GM12878 (cell line): ENCODE measurements around the gene PDGFA. TPM values are rescaled to one million over a fixed set of nuclear protein-coding genes. Genes with fewer than 3 reads are reported as not detected.
A peak's percentile ranks its signal among the peaks of the same experiment; 100 is the strongest.

ENCODE experiments used
- ATAC-seq: fragments of 200-7000 bp; cut with Tn5 transposase; 3 replicates; pipeline ENCODE4 v1.9.1; 2020; ENCODE audit warnings: mild to moderate bottlenecking, moderate library complexity
- BruUV-seq: library from RNA; stranded (reverse); fragments of 400-500 nt; replicated peaks from 2 replicates; lab custom pipeline; 2021; lab: Mats Ljungman, UMichigan
- CTCF ChIA-PET: fragments of 300-600 bp; sonication (Branson Sonifier 250); formaldehyde crosslinking; extraction: SDS; loops from one replicate; lab custom pipeline; 2021; ENCODE audit warnings: inconsistent platforms; lab: Yijun Ruan, JAX
- POLR2A ChIA-PET: fragments of 350-600 bp; formaldehyde crosslinking; extraction: SDS; loops from one replicate; lab custom pipeline; 2021; ENCODE audit warnings: inconsistent platforms; lab: Charles Lee
- RAD21 ChIA-PET: fragments of 300-600 bp; sonication (Branson Sonifier 250); formaldehyde crosslinking; loops from one replicate; lab custom pipeline; 2023; ENCODE audit warnings: antibody characterized with exemption; ENCODE audit not compliant: unreplicated experiment; lab: Charles Lee
- SMC1A ChIA-PET: fragments of 300-600 bp; sonication (Branson Sonifier 250); formaldehyde crosslinking; loops from one replicate; lab custom pipeline; 2023; ENCODE audit not compliant: unreplicated experiment, uncharacterized antibody; lab: Charles Lee
- DNase-seq: peaks from one replicate; pipeline ENCODE4 v3.0.0-alpha.2; 2011; ENCODE audit warnings: low read depth, low spot score
- FAIRE-seq: peaks from 3 replicates; lab custom pipeline; 2011; peaks lifted over from hg19 to GRCh38; lab: Jason Lieb, UNC
- H2AFZ ChIP-seq: 2 replicates; pipeline ENCODE4 v1.6.0; 2011; ENCODE audit warnings: low read depth, low read length, control low read depth; ENCODE audit not compliant: control insufficient read depth
- H3K27ac ChIP-seq: 2 replicates; pipeline ENCODE4 v1.5.1; 2011; ENCODE audit warnings: control low read depth; ENCODE audit not compliant: control insufficient read depth, insufficient read depth
- H3K27me3 ChIP-seq, 2 experiments: replicated peaks in 1 of 2; 2 replicates each; pipeline versions ENCODE4 v1.6.0 to v1.6.1; 2011; ENCODE audit warnings: low read length in 1 of 2; ENCODE audit not compliant: control insufficient read depth in 2 of 2, insufficient read depth in 2 of 2
- H3K36me3 ChIP-seq, 2 experiments: 2 replicates each; pipeline ENCODE4 v1.5.1; 2011; ENCODE audit warnings: low read length in 1 of 2; ENCODE audit not compliant: control insufficient read depth in 2 of 2, insufficient read depth in 2 of 2
- H3K4me1 ChIP-seq: 2 replicates; pipeline ENCODE4 v1.6.1; 2011; ENCODE audit warnings: mild to moderate bottlenecking, low read length, moderate library complexity, mixed read lengths; ENCODE audit not compliant: control insufficient read depth, insufficient read depth
- H3K4me2 ChIP-seq: 2 replicates; pipeline ENCODE4 v1.6.0; 2011; ENCODE audit warnings: control low read depth; ENCODE audit not compliant: control insufficient read depth, insufficient read depth
- H3K4me3 ChIP-seq: fragments of 200-600 bp; sonication (generic); 2 replicates; pipeline ENCODE4 v1.5.1; 2016
- H3K79me2 ChIP-seq: 2 replicates; pipeline ENCODE4 v1.6.0; 2011; ENCODE audit warnings: low read length; ENCODE audit not compliant: control insufficient read depth, insufficient read depth
- H3K9ac ChIP-seq: 2 replicates; pipeline ENCODE4 v1.8.0; 2011; ENCODE audit warnings: low read length, control low read depth, mixed read lengths; ENCODE audit not compliant: control insufficient read depth, insufficient read depth
- H3K9me3 ChIP-seq: replicated peaks from 3 replicates; pipeline ENCODE4 v1.5.1; 2011; ENCODE audit warnings: mild to moderate bottlenecking, low read length; ENCODE audit not compliant: control insufficient read depth, insufficient read depth
- H4K20me1 ChIP-seq: 2 replicates; pipeline ENCODE4 v1.6.0; 2011; ENCODE audit not compliant: control insufficient read depth, insufficient read depth
- ATF2 ChIP-seq: IDR thresholded peaks from 2 replicates; pipeline ENCODE4 v1.6.1; 2012; ENCODE audit warnings: low read length, inconsistent platforms
- KDM1A ChIP-seq: fragments of 200-600 bp; sonication (generic); IDR thresholded peaks from 2 replicates; pipeline ENCODE4 v1.6.1; 2016; ENCODE audit warnings: borderline replicate concordance
- NFYA ChIP-seq: IDR thresholded peaks from 2 replicates; pipeline ENCODE4 v1.6.1; 2011; ENCODE audit warnings: low read depth, mild to moderate bottlenecking, low read length, improper control_type of control experiment, borderline replicate concordance
- SIX5 ChIP-seq: IDR thresholded peaks from 2 replicates; pipeline ENCODE4 v1.6.1; 2011; ENCODE audit warnings: mild to moderate bottlenecking, low read depth, low read length, moderate library complexity; ENCODE audit not compliant: severe bottlenecking
- SMARCA5 ChIP-seq: fragments of 450-650 bp; IDR thresholded peaks from 2 replicates; pipeline ENCODE4 v1.6.1; 2017; ENCODE audit warnings: mild to moderate bottlenecking
- SRF ChIP-seq, 2 experiments: IDR thresholded peaks; 2 replicates each; pipeline ENCODE4 v1.6.1; 2011; ENCODE audit warnings: low read depth in 2 of 2, low read length in 2 of 2, mild to moderate bottlenecking in 1 of 2, moderate library complexity in 1 of 2
- USF1 ChIP-seq: IDR thresholded peaks from 2 replicates; pipeline ENCODE4 v1.6.1; 2011; ENCODE audit warnings: borderline replicate concordance, low read depth, mild to moderate bottlenecking, moderate library complexity, mixed read lengths, low read length; ENCODE audit not compliant: insufficient read depth; ENCODE audit errors: extremely low read length
- ZNF24 ChIP-seq: fragments of 450-650 bp; IDR thresholded peaks from 2 replicates; pipeline ENCODE4 v1.6.1; 2017; ENCODE audit warnings: antibody characterized with exemption, mild to moderate bottlenecking
- WGBS: methylation state at CpG from one replicate; pipeline ENCODE4 v1.1.6; 2016; ENCODE audit warnings: low lambda C conversion rate; ENCODE audit not compliant: insufficient replicate concordance, insufficient coverage; ENCODE audit errors: missing lambda C conversion rate; 5-methylcytosine and 5-hydroxymethylcytosine counted together
- in situ Hi-C: fragments of 300-500 bp; cut with MboI; formaldehyde crosslinking; loops from 9 replicates; pipeline ENCODE4 v1.14.3; 2018; ENCODE audit warnings: mixed read lengths
- intact Hi-C: fragments of 100-400 bp; cut with micrococcal nuclease; formaldehyde crosslinking; loops from one replicate; pipeline ENCODE4 v1.14.2; 2022; ENCODE audit not compliant: unreplicated experiment
- polyA plus RNA-seq, 11 experiments: library from polyadenylated mRNA; depleted of rRNA in 4 of 11; unstranded in 6 of 11; stranded (reverse) in 5 of 11; fragments of >200 nt; fragmentation: Nextera tagmentation in 4 of 11; fragmentation: Illumina TruSeq in 1 of 11; extraction: Ambion mirVana in 4 of 11; extraction: Trizol in 1 of 11; gene quantifications; 1 replicate in 1 of 11; 2 replicates in 10 of 11; pipeline versions ENCODE4 v1.2.1 to v1.2.3, GENCODE V29; 2011 to 2016; ENCODE audit warnings: inconsistent platforms in 2 of 11, missing spikeins in 2 of 11, low read depth in 1 of 11
- total RNA-seq, 4 experiments: library from RNA; depleted of rRNA in 3 of 4; stranded (reverse); fragments of >200 nt in 3 of 4; fragmentation: Illumina TruSeq in 1 of 4; extraction: Trizol in 1 of 4; gene quantifications; 2 replicates each; pipeline versions ENCODE4 v1.2.1 to v1.2.3, GENCODE V29; 2013 to 2021

PDGFA gene
- total and polyA plus RNA-seq, 10 of the 15 experiments (the other 5 are each of a cell fraction or from before 2014, with no cell fraction given): 2.5 to 10.0 (median 5.6) TPM

GRCh38 chr7:499853-500485, 19.7 kb downstream of the PDGFA start (continued):
- TF ChIP-seq ZNF24: no peak

DNA sequence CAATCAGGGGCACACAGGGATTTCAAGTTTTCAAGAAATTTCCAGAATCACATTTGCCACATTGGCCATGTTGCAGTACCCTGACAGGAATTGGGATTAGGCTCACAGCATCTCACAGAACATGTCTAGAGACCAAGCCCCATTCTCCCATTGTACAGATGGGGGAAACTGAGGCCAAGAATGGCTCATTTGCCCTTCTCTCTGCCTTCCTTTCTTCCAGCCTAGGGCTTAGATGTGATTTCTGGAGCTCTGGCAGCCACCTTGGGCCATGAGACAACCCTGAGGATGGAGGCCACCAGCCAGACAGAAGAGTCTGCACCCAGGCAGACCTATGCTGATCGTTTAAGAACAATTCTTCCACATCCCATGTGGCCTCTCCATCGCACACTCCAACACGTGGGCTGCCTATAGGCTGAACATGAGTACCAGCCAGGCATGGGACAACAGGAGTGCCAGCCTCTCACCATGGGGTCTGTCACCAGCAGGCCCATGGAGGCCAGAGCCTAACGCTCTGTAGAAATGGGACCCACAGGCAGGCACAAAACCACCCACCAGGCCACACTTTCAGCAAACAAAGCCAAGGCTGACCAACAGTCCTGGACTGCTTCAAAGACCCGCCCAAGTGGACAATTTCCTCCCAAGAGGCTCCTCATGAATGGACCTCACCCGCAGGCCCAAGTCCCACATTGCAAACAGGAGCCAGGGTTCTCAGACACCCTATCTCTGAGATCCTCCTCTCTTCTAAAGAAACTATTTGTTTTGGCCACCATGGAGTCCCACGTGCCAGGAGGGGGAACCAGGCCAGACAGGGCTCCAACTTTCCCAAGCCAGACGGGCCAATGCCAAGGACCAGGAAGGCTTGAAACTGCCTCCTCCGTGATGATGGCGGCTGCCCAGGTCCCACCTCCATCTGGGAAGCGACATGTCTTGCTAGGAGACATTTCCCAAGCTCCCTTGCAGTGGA, 20.7 kb downstream of the PDGFA start:
- POLR2A ChIA-PET: no interaction called here
- no peak overlapping the region for H2AFZ ChIP-seq
- no peak overlapping the region for H3K27ac ChIP-seq
- no peaks in the 10 kb centered on the region for H3K27me3 ChIP-seq
- WGBS: 85% methylated on average over 11 of the region's 11 CpGs
- BruUV-seq: no TSS peak
- SMC1A ChIA-PET: no interaction called here
- intact Hi-C loops: no loop called here
- peaks cover 0 to 6% of the 10 kb centered on the region in 2 experiments; a peak in 2 of 4 replicates for H3K36me3 ChIP-seq
- no peaks in the 10 kb centered on the region for H4K20me1 ChIP-seq
- FAIRE-seq (no peak), DNase-seq (no peak), ATAC-seq (no peak)
- CTCF ChIA-PET: no interaction called here
- in situ Hi-C loops: no loop called here
- no peaks in the 10 kb centered on the region; the same call in 2 of the 3 replicates for H3K9me3 ChIP-seq
- H3K4me1 ChIP-seq: no peaks in the 10 kb centered on the region
- H3K79me2 ChIP-seq: no peaks in the 10 kb centered on the region
- H3K4me3 ChIP-seq: no peak overlapping the region
- TF ChIP-seq NFYA (no peak), SIX5 (no peak), USF1 (no peak), ATF2 (no peak), SRF (IDR thresholded peaks at IDR 0.05; ENCODE audit: low read depth in 2 of 2, low read length in 2 of 2) (no peak), SMARCA5 (0 out of 2 replicates have a peak, but pooled peaks have one; percentile 34), KDM1A (no peak)
- H3K4me2 ChIP-seq: no peak overlapping the region
- RAD21 ChIA-PET: no interaction called here
- H3K9ac ChIP-seq: no peak overlapping the region
